BJ (cell line): ENCODE measurements around the gene FARP2. TPM values are rescaled to one million over a fixed set of nuclear protein-coding genes. Genes with fewer than 3 reads are reported as not detected.

Experiments used
- CTCF ChIA-PET: fragments of 350-600 bp; formaldehyde crosslinking; extraction: SDS; loops from one replicate; lab custom pipeline; 2021; ENCODE audit warnings: antibody characterized with exemption, inconsistent platforms; lab: Yijun Ruan, JAX
- POLR2A ChIA-PET: fragments of 300-600 bp; sonication (Branson Sonifier 250); formaldehyde crosslinking; extraction: SDS; loops from one replicate; lab custom pipeline; 2021; ENCODE audit warnings: antibody characterized with exemption; lab: Charles Lee
- DNase-seq: peaks from one replicate; pipeline ENCODE4 v3.0.0-alpha.2; 2011; ENCODE audit warnings: low read depth
- H3K27me3 ChIP-seq: 2 replicates; pipeline ENCODE4 v1.6.0; 2011; ENCODE audit warnings: low read length; ENCODE audit not compliant: control insufficient read depth, insufficient read depth
- H3K36me3 ChIP-seq: 2 replicates; pipeline ENCODE4 v1.5.1; 2011; ENCODE audit warnings: low read length; ENCODE audit not compliant: control insufficient read depth, insufficient read depth
- H3K4me3 ChIP-seq: 2 replicates; pipeline ENCODE4 v1.5.1; 2011; ENCODE audit warnings: low read depth, mild to moderate bottlenecking, control low read depth, low read length
- polyA plus RNA-seq: library from polyadenylated mRNA; depleted of rRNA; stranded (reverse); fragments of >200 nt; gene quantifications from 2 replicates; pipeline ENCODE4 v1.2.3, GENCODE V29; 2011
- TF ChIP-seq, protein P1 (sequence below): IDR thresholded peaks from 2 replicates; pipeline ENCODE4 v1.5.1; 2011; ENCODE audit warnings: low read depth, mild to moderate bottlenecking, control low read depth, inconsistent platforms, low read length, moderate library complexity; ENCODE audit not compliant: insufficient read depth

Gene FARP2
- polyA plus RNA-seq, 1 experiment, result 28.7 TPM

DNA sequence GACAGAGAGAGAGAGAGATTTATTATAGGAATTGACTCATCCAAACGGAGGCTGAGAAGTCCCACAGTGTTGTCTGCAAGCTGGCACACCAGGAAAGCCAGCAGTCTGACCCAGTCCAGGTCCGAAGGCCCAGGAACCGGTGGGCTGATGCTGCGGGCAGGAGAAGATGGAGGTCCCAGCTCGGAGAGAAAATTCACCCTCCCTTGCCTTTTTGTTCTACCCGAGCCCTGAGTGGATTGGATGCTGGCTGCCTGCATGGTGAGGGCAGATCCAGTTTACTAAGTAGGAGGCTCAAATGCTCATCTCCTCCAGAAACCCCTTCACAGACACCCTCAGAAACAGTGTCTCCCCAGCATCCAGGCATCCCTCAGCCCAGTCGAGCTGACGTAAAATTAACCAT lies 174.5 kb downstream of the FARP2 start:
- no peak for DNase-seq
- ChIA-PET POLR2A (no interaction called here), CTCF (no interaction called here)
- Histone ChIP-seq H3K27me3 (peaks cover 3% of the 10 kb centered on the region; the same call in 1 of the 2 replicates), H3K36me3 (no peaks in the 10 kb centered on the region), H3K4me3 (no peak overlapping the region)
- TF ChIP-seq, protein P1, sequence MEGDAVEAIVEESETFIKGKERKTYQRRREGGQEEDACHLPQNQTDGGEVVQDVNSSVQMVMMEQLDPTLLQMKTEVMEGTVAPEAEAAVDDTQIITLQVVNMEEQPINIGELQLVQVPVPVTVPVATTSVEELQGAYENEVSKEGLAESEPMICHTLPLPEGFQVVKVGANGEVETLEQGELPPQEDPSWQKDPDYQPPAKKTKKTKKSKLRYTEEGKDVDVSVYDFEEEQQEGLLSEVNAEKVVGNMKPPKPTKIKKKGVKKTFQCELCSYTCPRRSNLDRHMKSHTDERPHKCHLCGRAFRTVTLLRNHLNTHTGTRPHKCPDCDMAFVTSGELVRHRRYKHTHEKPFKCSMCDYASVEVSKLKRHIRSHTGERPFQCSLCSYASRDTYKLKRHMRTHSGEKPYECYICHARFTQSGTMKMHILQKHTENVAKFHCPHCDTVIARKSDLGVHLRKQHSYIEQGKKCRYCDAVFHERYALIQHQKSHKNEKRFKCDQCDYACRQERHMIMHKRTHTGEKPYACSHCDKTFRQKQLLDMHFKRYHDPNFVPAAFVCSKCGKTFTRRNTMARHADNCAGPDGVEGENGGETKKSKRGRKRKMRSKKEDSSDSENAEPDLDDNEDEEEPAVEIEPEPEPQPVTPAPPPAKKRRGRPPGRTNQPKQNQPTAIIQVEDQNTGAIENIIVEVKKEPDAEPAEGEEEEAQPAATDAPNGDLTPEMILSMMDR, result no peak

- DNase-seq, result no peak
- CTCF ChIA-PET, result no interaction called here
- no peak overlapping the region for H3K4me3 ChIP-seq
- TF ChIP-seq, protein P1, result no peak
- H3K36me3 ChIP-seq, result no peaks in the 10 kb centered on the region
- peaks cover 3% of the 10 kb centered on the region; the same call in 1 of the 2 replicates for H3K27me3 ChIP-seq
- POLR2A ChIA-PET, result no interaction called here
Observed at GRCh38 chr2:241531161-241531722, 175.2 kb downstream of the FARP2 start.

DNA sequence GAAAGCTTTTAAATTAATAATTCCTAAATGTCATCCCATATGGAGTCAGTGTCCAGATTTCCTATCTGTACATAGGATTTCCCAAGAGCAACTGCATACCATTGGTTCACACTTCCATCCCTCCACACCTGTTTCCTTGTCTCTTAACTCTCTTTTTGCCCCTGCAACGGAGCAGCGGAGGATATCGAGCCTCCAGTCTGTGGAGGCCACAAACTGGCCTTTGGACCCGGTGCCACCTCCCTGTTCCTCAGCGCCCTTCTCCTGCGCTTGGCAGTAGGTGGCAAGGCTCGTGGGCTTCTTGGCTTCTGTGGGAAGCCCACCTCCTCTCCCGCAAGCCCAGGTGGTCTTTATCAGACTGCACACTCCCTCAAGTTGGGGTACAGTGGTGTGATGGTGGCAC lies 176.1 kb downstream of the FARP2 start:
- CTCF ChIA-PET, result no interaction called here
- H3K27me3 ChIP-seq, result peaks cover 3% of the 10 kb centered on the region; the same call in 1 of the 2 replicates
- no peak for DNase-seq
- H3K36me3 ChIP-seq, result no peaks in the 10 kb centered on the region
- TF ChIP-seq, protein P1, result no peak
- H3K4me3 ChIP-seq, result no peak overlapping the region
- POLR2A ChIA-PET, result no interaction called here

GRCh38 chr2:241532733-241533601 lies 176.9 kb downstream of the FARP2 start:
- ChIA-PET POLR2A (no interaction called here), CTCF (no interaction called here)
- TF ChIP-seq, protein P1, result no peak

GRCh38 chr2:241534293-241534692 lies 178.2 kb downstream of the FARP2 start:
- Histone ChIP-seq H3K4me3 (no peak overlapping the region), H3K27me3 (peaks cover 3% of the 10 kb centered on the region; the same call in 1 of the 2 replicates), H3K36me3 (no peaks in the 10 kb centered on the region)
- ChIA-PET CTCF (no interaction called here), POLR2A (no interaction called here)
- TF ChIP-seq, protein P1, result no peak
- no peak for DNase-seq

More at GRCh38 chr2:241532733-241533601, 176.9 kb downstream of the FARP2 start:
- Histone ChIP-seq H3K4me3 (no peak overlapping the region), H3K36me3 (no peaks in the 10 kb centered on the region), H3K27me3 (peaks cover 3% of the 10 kb centered on the region; the same call in 1 of the 2 replicates)
- no peak for DNase-seq
